Upper lobe of left lung (tissue), 6 donors: Measurements from ENCODE around the gene SOX2. TPM values are rescaled to one million over a fixed set of nuclear protein-coding genes. Genes with fewer than 3 reads are reported as not detected.

Experiments used
- ATAC-seq, 2 donors: fragments of 200-7000 bp; cut with Tn5 transposase; one replicate each; pipeline ENCODE4 v1.9.1; 2022; ENCODE audit warnings: mild to moderate bottlenecking in 2 of 2, moderate library complexity in 2 of 2; ENCODE audit not compliant: low FRiP score in 2 of 2
- DNase-seq, 2 donors: peaks; one replicate each; pipeline ENCODE4 v3.0.0-alpha.2; 2019 to 2020
- H3K27ac ChIP-seq, 4 donors: fragments of 200-600 bp; sonication (generic); one replicate each; pipeline ENCODE4 v1.5.1; 2016 to 2019
- H3K27me3 ChIP-seq, 4 donors: fragments of 200-600 bp; sonication (generic); one replicate each; pipeline ENCODE4 v1.5.1; 2017 to 2019
- H3K36me3 ChIP-seq, 4 donors: fragments of 200-600 bp; sonication (generic); one replicate each; pipeline ENCODE4 v1.5.1; 2016 to 2019
- H3K4me1 ChIP-seq, 4 donors: fragments of 200-600 bp; sonication (generic); one replicate each; pipeline ENCODE4 v1.5.1; 2018 to 2019
- H3K4me3 ChIP-seq, 4 donors: fragments of 200-600 bp; sonication (generic); one replicate each; pipeline ENCODE4 v1.5.1; 2017 to 2019; ENCODE audit warnings: mild to moderate bottlenecking in 2 of 4, moderate library complexity in 1 of 4
- H3K9me3 ChIP-seq, 4 donors: fragments of 200-600 bp; sonication (generic); one replicate each; pipeline ENCODE4 v1.5.1; 2018 to 2019
- CTCF ChIP-seq, 6 experiments: fragments of 450-650 bp in 4 of 6; fragments of 200-600 bp in 2 of 6; sonication (generic) in 2 of 6; IDR thresholded peaks; one replicate each; pipeline ENCODE4 v1.5.1; 2016 to 2019; ENCODE audit warnings: antibody characterized with exemption in 6 of 6
- EP300 ChIP-seq, 4 donors: sonication (generic); formaldehyde crosslinking; IDR thresholded peaks; one replicate each; pipeline ENCODE4 v1.5.1; 2017; ENCODE audit warnings: antibody characterized with exemption in 4 of 4, control low read depth in 2 of 4
- POLR2A ChIP-seq, 4 donors: fragments of 450-650 bp; IDR thresholded peaks; one replicate each; pipeline ENCODE4 v1.5.1; 2016 to 2017; ENCODE audit warnings: antibody characterized with exemption in 4 of 4, mild to moderate bottlenecking in 2 of 4
- POLR2AphosphoS5 ChIP-seq, 2 donors: sonication (generic); formaldehyde crosslinking; IDR thresholded peaks; one replicate each; pipeline ENCODE4 v1.5.1; 2017; ENCODE audit warnings: antibody characterized with exemption in 2 of 2
- WGBS, 2 donors: methylation state at CpG; one replicate each; pipeline ENCODE4 v1.1.5; 2017 to 2018; 5-methylcytosine and 5-hydroxymethylcytosine counted together
- total RNA-seq, 6 donors: library from RNA; depleted of rRNA in 4 of 6; stranded (reverse); fragments of >200 nt in 4 of 6; gene quantifications; one replicate each; pipeline versions ENCODE4 v1.1.0 to v1.2.1, GENCODE V29; 2016 to 2021
- donor health status: DM: no; HTN: no; CAD: no; lungs with moderate emphysema.
- donor health status: DM: no; HTN: yes; CAD: no; lungs with severe emphysema.

The SOX2 gene
- total RNA-seq, 6 donors from 2014 or later = 0.57 to 16.4 (median 2.8) TPM

GRCh38 chr3:181689546-181689945 lies 22.2 kb upstream of the SOX2 start:
- TF ChIP-seq CTCF (IDR thresholded peaks at IDR 0.05) (no peak), POLR2A (IDR thresholded peaks at IDR 0.05) (no peak), POLR2AphosphoS5 (IDR thresholded peaks at IDR 0.05) (no peak), EP300 (IDR thresholded peaks at IDR 0.05) (no peak)
- no peak for DNase-seq
- 91 to 97% methylated on average over 3 of the region's 3 CpGs for WGBS, 2 donors
- Histone ChIP-seq H3K27ac (no peak overlapping the region), H3K36me3 (no peaks in the 10 kb centered on the region), H3K4me1 (no peaks in the 10 kb centered on the region), H3K27me3 (no peaks in the 10 kb centered on the region), H3K9me3 (no peaks in the 10 kb centered on the region), H3K4me3 (no peak overlapping the region)
- no peak for ATAC-seq

DNA sequence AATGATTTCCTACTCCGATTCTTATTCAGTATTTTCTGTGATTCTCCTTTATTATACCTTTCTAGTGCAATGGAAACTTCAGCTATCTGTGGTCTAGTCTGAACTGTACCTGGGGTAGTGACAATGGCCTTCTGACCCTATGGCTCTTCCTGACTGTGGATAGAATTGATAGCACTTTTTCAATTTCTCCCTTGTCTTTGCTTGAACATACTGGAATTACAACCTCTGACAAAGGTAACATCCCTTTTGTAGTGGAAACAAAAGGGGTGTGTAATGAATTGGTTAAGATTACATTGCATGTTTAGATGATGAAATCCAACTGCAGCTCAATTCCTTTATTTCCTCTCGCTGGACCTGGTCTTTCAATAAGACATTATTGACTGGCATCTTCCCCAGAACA lies 21.0 kb upstream of the SOX2 start:
- Histone ChIP-seq H3K27me3 (peaks cover 0 to 9% (median 2%) of the 10 kb centered on the region in 4 donors), H3K27ac (no peak overlapping the region), H3K4me3 (no peak overlapping the region), H3K36me3 (no peaks in the 10 kb centered on the region), H3K4me1 (peaks cover 6 to 10% (median 6%) of the 10 kb centered on the region in 4 donors), H3K9me3 (no peaks in the 10 kb centered on the region)
- DNase-seq (no peak), ATAC-seq (no peak)
- WGBS, 2 donors = 85 to 89% methylated on average over 2 of the region's 2 CpGs
- no peak for TF ChIP-seq CTCF (IDR thresholded peaks at IDR 0.05)
- TF ChIP-seq EP300 (IDR thresholded peaks at IDR 0.05) = no peak
- no peak for TF ChIP-seq POLR2A (IDR thresholded peaks at IDR 0.05)
- TF ChIP-seq POLR2AphosphoS5 (IDR thresholded peaks at IDR 0.05) = no peak

DNA sequence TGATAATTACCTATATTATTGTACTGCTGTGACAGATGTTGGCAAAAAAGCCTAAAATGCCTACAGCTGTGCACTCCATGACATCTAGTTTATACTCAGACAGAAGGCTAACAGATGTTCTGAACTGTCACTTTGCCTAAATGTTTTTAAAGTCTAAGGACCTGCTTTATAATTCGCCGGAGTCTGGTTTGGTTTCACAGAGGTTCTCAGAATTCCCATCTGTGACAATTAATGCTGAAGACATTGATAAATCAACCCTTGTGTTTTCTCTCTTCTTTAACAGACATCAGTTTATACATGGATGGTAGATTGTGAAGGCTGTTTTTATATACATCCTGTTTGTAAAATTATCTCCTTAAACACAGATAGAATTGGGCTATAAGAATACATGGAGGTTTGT lies 19.8 kb upstream of the SOX2 start:
- ATAC-seq (no peak), DNase-seq (no peak)
- H3K27ac ChIP-seq = no peak overlapping the region
- peaks cover 0 to 13% (median 4%) of the 10 kb centered on the region in 4 donors for H3K27me3 ChIP-seq
- WGBS, 2 donors = 64 to 70% methylated on average over 2 of the region's 2 CpGs
- no peaks in the 10 kb centered on the region for H3K36me3 ChIP-seq
- peaks cover 14 to 17% (median 15%) of the 10 kb centered on the region in 4 donors for H3K4me1 ChIP-seq
- TF ChIP-seq POLR2AphosphoS5 (IDR thresholded peaks at IDR 0.05) (no peak), CTCF (IDR thresholded peaks at IDR 0.05) (no peak), EP300 (IDR thresholded peaks at IDR 0.05) (no peak), POLR2A (IDR thresholded peaks at IDR 0.05) (no peak)
- H3K9me3 ChIP-seq = no peaks in the 10 kb centered on the region
- H3K4me3 ChIP-seq = no peak overlapping the region

DNA sequence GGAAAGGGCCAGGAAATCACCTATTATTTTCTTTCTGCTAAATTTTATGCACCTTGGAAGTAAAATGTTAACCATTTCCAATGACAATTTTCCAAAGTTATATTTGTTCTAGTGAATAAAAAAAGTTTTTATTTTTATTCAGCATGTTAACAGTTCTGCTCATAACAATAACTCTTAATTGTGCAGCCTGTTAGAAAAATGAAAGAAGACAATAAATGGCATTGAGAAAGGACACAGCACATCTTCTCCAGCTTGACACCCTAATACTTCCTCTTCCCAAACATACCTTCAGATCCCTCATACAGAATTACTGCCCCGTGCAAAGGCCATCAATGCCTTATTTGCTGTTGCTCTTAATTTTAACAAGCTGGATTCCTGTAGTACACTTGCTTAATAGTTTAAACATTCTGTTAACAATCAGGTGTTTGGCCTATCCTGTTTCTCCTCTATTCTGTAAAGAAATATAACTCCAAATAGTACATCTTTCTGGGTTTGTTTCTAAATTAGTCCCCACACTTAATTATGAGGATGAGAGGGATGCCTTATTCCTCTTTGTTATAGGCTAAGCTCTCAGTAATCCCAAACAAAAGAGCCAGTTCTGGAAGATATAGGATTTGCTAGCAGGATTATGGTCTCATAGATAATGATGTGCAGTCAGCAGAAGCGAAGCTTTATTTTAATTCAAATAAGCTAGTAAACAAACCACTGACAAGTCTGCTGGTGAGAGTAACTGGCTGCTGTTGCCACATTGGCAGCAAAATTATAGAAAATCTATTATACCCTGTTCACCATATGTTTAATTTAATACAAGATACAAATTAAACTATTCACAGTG lies 19.2 kb upstream of the SOX2 start:
- 60 to 69% methylated on average over 2 of the region's 2 CpGs for WGBS, 2 donors
- DNase-seq (no peak), ATAC-seq (no peak)
- H3K36me3 ChIP-seq = no peaks in the 10 kb centered on the region
- TF ChIP-seq POLR2A (IDR thresholded peaks at IDR 0.05) = no peak
- no peak for TF ChIP-seq POLR2AphosphoS5 (IDR thresholded peaks at IDR 0.05)
- TF ChIP-seq EP300 (IDR thresholded peaks at IDR 0.05) = no peak
- TF ChIP-seq CTCF (IDR thresholded peaks at IDR 0.05) = no peak
- peaks cover 14 to 17% (median 15%) of the 10 kb centered on the region in 4 donors for H3K4me1 ChIP-seq
- no peaks in the 10 kb centered on the region for H3K9me3 ChIP-seq
- H3K27ac ChIP-seq = no peak overlapping the region
- no peak overlapping the region for H3K4me3 ChIP-seq
- peaks cover 0 to 13% (median 5%) of the 10 kb centered on the region in 4 donors for H3K27me3 ChIP-seq
